ENCODE data around the gene SPACA4.

DNA sequence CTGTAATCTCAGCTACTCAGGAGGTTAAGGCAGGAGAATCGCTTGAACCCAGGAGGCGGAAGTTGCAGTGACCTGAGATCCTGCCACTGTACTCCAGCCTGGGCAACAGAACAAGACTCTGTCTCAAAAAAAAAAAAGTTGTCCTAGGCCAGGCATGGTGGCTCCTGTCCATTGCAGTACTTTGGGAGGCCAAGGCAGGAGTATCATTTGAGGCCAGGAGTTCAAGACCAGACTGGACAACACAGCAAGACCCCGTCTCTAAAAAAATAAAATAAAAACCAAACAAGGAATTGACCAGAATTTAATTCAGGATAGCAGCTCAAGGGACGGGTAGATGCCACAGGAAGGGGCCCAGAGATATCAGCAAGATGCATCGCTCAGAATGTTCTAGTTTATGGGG, 49.7 kb upstream of the SPACA4 start:
- TF ChIP-seq EZH2 (IDR thresholded peaks at IDR 0.05): no peak
- TF ChIP-seq CTCF (IDR thresholded peaks at IDR 0.05): no peak
- TF ChIP-seq EZH2phosphoT487 (IDR thresholded peaks at IDR 0.05): no peak

Data from neural progenitor cell (in vitro differentiated cells).